Thyroid gland (tissue), 4 donors: ENCODE measurements around the gene PNN. TPM values are rescaled to one million over a fixed set of nuclear protein-coding genes. Genes with fewer than 3 reads are reported as not detected.
"Not testable (repeated sequence)": the region's sequence is repeated elsewhere in the genome, so short reads cannot be mapped to it uniquely, and the experiment has no call there.

Experiments
- DNase-seq, 2 donors: peaks; one replicate each; pipeline ENCODE4 v3.0.0-alpha.2; 2019
- H3K27ac ChIP-seq, 3 donors: fragments of 200-600 bp; sonication (generic); 1 replicate in 2 of 3; 2 replicates in 1 of 3; pipeline ENCODE4 v1.5.1; 2016 to 2019; ENCODE audit warnings: mild to moderate bottlenecking in 1 of 3, moderate library complexity in 1 of 3
- H3K27me3 ChIP-seq: fragments of 200-600 bp; sonication (generic); one replicate; pipeline ENCODE4 v1.5.1; 2019
- H3K36me3 ChIP-seq, 2 donors: fragments of 200-600 bp; sonication (generic); one replicate each; pipeline ENCODE4 v1.5.1; 2016 to 2019
- H3K4me1 ChIP-seq, 2 donors: fragments of 200-600 bp; sonication (generic); one replicate each; pipeline ENCODE4 v1.5.1; 2017 to 2019
- H3K4me3 ChIP-seq, 3 donors: fragments of 200-600 bp; sonication (generic); replicated peaks in 1 of 3; 1 replicate in 2 of 3; 2 replicates in 1 of 3; pipeline ENCODE4 v1.5.1; 2016; ENCODE audit warnings: mild to moderate bottlenecking in 1 of 3
- H3K9me3 ChIP-seq: fragments of 200-600 bp; sonication (generic); one replicate; pipeline ENCODE4 v1.5.1; 2017
- POLR2A ChIP-seq, 2 donors: fragments of 450-650 bp; IDR thresholded peaks; one replicate each; pipeline ENCODE4 v1.6.1; 2017; ENCODE audit warnings: antibody characterized with exemption in 2 of 2, mild to moderate bottlenecking in 2 of 2, moderate library complexity in 1 of 2
- WGBS, 2 donors: methylation state at CpG; one replicate each; pipeline ENCODE4 v1.1.5; 2017; 5-methylcytosine and 5-hydroxymethylcytosine counted together
- intact Hi-C: fragments of 100-400 bp; cut with DNase I; formaldehyde crosslinking; loops from one replicate; pipeline ENCODE4 v1.15.1; 2023
- total RNA-seq, 4 donors: library from RNA; depleted of rRNA; stranded (reverse); fragments of >200 nt; gene quantifications; one replicate each; pipeline ENCODE4 v1.2.3, GENCODE V29; 2016
- TF ChIP-seq, protein P1 (sequence below), 6 experiments: fragments of 200-600 bp in 3 of 6; fragments of 450-650 bp in 3 of 6; sonication (generic) in 3 of 6; IDR thresholded peaks; one replicate each; pipeline ENCODE4 v1.5.1; 2016 to 2019; ENCODE audit warnings: antibody characterized with exemption in 6 of 6, mild to moderate bottlenecking in 2 of 6, inconsistent platforms in 1 of 6, moderate library complexity in 1 of 6

The PNN gene
- total RNA-seq, 4 donors from 2014 or later, result 28.6 to 45.7 (median 43.1) TPM

DNA sequence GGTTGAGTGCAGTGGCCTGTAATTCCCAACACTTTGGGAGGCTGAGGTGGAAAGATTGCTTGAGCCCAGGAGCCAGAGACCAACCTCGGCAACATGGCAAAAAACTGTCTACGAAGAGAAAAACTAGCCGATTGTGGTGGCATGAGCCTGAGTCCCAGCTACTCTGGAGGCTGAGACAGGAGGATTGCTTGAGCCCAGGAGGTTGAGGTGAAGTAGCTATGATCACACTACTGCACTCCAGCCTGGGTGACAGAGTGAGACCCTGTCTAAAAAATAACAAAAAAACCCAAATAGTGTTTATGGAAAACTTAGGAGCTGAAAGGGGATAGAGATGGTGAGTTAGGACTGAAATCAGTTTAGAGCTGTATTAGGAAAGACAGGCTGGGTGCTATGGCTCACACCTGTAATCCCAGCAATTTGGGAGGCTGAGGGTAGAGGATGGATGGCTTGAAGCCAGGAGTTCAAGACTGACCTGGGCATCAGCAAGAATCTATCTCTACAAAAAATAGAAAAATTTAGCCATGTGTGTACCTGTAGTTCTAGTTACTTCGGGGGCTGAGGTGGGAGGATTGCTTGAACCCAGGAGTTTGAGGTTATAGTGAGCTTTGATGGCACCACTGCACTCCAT lies 9.7 kb downstream of the PNN start:
- no peak for TF ChIP-seq POLR2A (IDR thresholded peaks at IDR 0.05)
- TF ChIP-seq, protein P1, sequence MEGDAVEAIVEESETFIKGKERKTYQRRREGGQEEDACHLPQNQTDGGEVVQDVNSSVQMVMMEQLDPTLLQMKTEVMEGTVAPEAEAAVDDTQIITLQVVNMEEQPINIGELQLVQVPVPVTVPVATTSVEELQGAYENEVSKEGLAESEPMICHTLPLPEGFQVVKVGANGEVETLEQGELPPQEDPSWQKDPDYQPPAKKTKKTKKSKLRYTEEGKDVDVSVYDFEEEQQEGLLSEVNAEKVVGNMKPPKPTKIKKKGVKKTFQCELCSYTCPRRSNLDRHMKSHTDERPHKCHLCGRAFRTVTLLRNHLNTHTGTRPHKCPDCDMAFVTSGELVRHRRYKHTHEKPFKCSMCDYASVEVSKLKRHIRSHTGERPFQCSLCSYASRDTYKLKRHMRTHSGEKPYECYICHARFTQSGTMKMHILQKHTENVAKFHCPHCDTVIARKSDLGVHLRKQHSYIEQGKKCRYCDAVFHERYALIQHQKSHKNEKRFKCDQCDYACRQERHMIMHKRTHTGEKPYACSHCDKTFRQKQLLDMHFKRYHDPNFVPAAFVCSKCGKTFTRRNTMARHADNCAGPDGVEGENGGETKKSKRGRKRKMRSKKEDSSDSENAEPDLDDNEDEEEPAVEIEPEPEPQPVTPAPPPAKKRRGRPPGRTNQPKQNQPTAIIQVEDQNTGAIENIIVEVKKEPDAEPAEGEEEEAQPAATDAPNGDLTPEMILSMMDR (IDR thresholded peaks at IDR 0.05), result no peak
- no peaks in the 10 kb centered on the region for H3K27me3 ChIP-seq

DNA sequence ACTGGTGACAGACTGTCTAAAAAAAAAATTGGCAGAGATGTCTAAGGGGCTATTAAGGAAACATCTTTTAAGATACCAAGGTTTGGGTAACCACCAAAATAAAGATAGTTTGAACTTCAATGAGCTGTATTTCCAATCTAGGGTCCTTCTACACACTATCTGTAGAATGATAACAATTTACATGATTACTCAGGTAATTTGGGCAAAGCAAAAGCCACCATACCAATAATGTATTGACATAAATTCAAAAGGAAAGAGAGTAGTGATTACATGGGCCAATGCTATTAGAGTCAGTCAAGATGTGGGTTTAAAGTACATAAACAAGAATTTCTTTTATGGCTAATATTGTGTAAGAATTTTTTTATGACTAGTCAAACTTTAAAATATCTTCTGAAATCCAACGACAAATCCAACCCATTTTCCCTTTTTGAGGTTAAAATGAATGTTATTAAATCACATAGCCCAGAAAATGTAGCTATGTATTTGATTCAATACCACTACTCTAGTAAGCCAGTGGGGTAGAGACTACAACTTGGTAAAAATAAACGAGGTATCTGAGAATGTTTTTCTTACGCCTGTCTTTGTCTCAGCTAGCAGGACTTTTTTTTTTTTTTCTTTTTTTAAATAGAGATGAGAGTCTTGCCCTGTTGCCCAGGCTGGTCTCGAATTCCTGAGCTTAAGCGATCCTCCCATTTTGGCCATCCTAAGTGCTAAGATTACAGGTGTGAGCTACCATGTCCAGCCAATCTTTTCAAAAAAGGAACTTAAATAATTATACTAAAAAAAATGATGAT lies 10.4 kb downstream of the PNN start:
- Histone ChIP-seq H3K36me3 (peaks cover 13 to 30% of the 10 kb centered on the region in 2 donors), H3K27me3 (no peaks in the 10 kb centered on the region), H3K4me3 (no peak overlapping the region), H3K4me1 (no peaks in the 10 kb centered on the region), H3K9me3 (no peaks in the 10 kb centered on the region), H3K27ac (no peak overlapping the region)
- WGBS, 2 donors, result 88% methylated on average over 5 of the region's 5 CpGs
- intact Hi-C loops, result loop anchor here (10.0 kb wide), 1 partner anchor 69 kb away; no protein-coding TSS in a partner anchor
- TF ChIP-seq, protein P1 (IDR thresholded peaks at IDR 0.05), result no peak
- no peak for TF ChIP-seq POLR2A (IDR thresholded peaks at IDR 0.05)
- no peak for DNase-seq

More for the DNA sequence above, 9.7 kb downstream of the PNN start:
- Histone ChIP-seq H3K27ac (no peak overlapping the region), H3K4me1 (no peaks in the 10 kb centered on the region), H3K9me3 (no peaks in the 10 kb centered on the region), H3K4me3 (no peak overlapping the region), H3K36me3 (peaks cover 20 to 37% of the 10 kb centered on the region in 2 donors)
- DNase-seq, result no peak
- intact Hi-C loops, result loop anchor here (10.0 kb wide), 1 partner anchor 70 kb away; no protein-coding TSS in a partner anchor
- WGBS, 2 donors, result 96 to 100% methylated on average over 4 of the region's 4 CpGs

DNA sequence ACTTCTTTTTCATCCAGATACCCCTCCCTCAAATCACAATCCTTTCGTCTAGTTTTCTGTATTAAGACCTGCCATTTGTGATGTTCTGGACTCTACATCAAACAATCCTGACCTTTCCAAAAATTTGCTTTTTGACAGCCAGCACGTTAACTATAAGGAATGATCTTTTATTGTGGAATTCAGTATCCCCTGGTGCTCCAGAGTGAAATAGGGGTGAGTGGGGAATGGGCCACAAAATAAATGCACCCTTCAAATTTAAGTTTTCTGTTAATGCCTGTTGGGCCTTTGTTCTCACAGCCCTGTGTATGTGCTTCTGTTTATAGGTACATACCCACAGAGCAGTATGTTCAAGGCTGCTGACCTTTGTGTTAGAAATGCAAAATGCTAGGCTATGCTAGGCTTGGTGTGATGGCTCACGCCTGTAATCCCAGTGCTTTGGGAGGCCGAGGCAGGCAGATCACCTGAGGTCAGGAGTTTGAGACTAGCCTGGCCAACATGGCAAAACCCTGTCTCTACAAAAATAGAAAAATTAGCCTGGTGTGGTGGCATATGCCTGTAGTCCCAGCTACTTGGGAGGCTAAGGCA lies 12.0 kb downstream of the PNN start:
- intact Hi-C loops, result loop anchor here (10.0 kb wide), 1 partner anchor 68 kb away; no protein-coding TSS in a partner anchor
- H3K9me3 ChIP-seq, result no peaks in the 10 kb centered on the region
- no peaks in the 10 kb centered on the region for H3K4me1 ChIP-seq
- H3K4me3 ChIP-seq, result no peak overlapping the region
- peaks cover 0 to 16% of the 10 kb centered on the region in 2 donors for H3K36me3 ChIP-seq
- H3K27me3 ChIP-seq, result no peaks in the 10 kb centered on the region
- DNase-seq, result no peak
- 85 to 93% methylated on average over 4 of the region's 4 CpGs for WGBS, 2 donors
- TF ChIP-seq, protein P1 (IDR thresholded peaks at IDR 0.05), result no peak
- no peak for TF ChIP-seq POLR2A (IDR thresholded peaks at IDR 0.05)
- H3K27ac ChIP-seq, result no peak overlapping the region

DNA sequence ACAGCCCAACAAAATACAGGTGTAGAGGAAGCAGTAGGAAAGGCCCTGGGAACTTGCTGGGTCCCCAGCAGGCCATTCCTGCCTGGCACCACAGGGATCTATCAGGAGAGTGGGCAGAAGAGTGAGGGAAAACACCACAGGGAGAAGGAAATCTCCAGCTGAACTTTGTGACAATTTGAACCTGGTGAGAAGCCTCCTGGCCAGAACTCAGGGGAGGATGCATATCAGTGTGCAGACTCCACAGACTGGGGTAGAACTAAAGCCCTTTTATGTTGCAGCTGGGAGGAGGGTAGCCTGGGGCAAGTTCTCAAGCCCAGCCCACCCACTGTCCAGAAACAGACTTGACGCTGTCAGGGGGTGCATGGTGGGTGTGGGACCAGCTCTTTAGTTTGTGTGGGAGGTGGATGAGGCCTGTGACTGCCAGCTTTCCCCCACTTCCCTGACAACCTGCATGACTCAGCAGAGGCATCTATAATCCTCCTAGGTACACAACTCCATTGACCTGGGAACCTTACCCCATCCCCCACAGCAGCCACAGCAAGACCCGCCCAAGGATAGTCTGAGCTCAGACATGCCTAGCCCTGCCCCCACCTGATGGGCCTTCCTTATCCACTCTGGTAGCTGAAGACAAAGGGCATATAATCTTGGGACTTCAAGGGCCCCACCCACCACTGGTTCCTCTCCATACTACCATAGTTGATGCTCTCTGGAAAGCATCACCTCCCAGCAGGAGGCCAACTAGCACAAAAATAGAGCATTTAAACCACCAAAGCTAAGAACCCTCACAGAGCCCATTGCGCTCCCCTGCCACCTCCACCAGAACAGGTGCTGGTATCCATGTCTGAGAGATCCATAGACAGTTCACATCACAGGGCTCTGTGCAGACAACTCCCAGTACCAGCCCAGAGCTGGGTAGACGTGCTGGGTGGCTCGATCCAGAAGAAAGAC lies 28.9 kb downstream of the PNN start:
- Histone ChIP-seq H3K27me3 (no peaks in the 10 kb centered on the region), H3K9me3 (no peaks in the 10 kb centered on the region), H3K4me1 (no peaks in the 10 kb centered on the region), H3K27ac (no peak overlapping the region), H3K4me3 (no peak overlapping the region), H3K36me3 (no peaks in the 10 kb centered on the region)
- intact Hi-C loops, result no loop called here
- no peak for TF ChIP-seq POLR2A (IDR thresholded peaks at IDR 0.05)
- TF ChIP-seq, protein P1 (IDR thresholded peaks at IDR 0.05), result no peak
- WGBS, 2 donors, result 74 to 84% methylated on average over 5 of the region's 5 CpGs
- no peak for DNase-seq

DNA sequence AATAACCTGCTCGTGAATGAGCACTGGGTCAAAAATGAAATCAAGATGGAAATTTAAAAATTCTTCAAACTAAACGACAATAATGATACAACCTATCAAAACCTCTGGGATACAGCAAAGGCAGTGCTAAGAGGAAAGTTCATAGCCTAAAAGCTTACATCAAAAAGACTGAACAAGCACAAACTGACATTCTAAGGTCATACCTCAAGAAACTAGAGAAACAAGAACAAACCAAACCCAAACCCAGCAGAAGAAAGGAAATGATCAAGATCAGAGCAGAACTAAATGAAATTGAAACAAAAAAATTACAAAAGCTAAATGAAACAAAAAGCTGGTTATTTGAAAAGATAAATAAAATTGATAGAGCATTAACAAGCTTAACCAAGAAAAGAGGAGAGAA lies 32.4 kb downstream of the PNN start:
- H3K4me1 ChIP-seq, H3K36me3 ChIP-seq, H3K27ac ChIP-seq, intact Hi-C loops, DNase-seq, H3K27me3 ChIP-seq, H3K4me3 ChIP-seq, H3K9me3 ChIP-seq: not testable (repeated sequence)
- 89% methylated on average over 2 of the region's 2 CpGs for WGBS, 2 donors
